ENCODE measurements around the gene SPRING1.
A peak's percentile ranks its signal among the peaks of the same experiment; 100 is the strongest.

SPRING1 gene

DNA sequence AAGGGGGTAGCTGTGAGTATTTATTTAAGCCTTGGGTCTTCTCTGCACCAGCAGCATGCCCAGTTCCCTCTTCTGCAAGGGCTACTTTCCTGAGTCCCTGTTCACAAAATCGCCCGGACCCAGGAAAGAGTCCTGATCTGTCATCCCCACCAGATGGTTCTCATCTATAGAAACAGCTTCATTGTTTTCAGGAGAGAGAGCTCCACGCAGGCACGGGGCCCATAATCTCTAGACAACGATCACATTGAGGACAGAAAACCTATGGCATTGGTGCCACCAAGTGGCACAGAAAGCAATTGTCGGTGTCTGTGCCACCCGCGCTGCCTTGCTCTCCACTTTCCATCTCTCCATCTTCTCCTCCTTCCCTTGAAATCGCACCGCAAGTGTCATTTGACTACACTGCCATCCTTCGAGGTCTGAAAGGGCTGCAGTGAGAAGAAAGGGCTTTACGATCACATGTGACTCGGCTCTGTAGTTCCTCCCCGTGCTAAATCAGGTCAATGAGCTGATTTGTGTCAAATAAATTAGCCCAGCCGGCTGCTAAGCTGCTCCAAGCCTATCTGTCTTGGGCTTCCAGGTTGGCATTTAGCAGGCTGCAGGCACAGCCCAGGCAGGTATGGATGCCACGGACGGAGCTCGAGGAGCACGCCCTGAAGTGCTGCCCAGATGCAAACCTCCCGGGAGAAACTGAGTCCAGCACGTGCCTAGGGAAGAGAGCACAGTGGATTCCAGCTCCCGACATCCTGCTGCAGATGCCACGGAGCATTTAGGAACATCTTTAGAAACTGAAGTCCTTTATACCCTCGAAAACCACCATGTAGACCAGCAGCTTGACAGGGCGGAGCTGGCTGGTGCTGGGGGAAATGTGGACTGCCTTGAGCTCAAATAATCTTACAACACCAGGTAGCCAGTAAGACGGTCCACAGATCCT, 28.8 kb downstream of the SPRING1 start:
- DNase-seq, result peak in 3 of 5 donors; percentile 17 to 54 (median 32)

DNA sequence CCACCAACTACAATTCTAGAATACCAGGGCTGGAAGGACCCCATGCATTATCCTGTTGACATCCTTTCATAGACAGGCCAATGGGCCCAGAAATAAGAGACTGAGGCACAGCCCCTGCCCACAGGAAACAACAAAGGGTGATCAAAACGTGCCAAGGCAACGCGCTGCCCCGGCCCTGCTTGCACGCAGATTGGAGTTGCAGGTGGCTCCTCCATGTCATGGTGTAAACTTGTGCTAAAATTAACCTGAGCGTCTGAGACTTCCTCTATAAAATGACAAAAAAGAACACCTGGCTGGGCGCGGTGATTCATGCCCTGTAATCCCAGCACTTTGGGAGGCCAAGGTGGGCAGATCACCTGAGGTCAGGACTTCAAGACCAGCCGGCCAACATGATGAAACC, 30.1 kb downstream of the SPRING1 start:
- no peak for DNase-seq

DNA sequence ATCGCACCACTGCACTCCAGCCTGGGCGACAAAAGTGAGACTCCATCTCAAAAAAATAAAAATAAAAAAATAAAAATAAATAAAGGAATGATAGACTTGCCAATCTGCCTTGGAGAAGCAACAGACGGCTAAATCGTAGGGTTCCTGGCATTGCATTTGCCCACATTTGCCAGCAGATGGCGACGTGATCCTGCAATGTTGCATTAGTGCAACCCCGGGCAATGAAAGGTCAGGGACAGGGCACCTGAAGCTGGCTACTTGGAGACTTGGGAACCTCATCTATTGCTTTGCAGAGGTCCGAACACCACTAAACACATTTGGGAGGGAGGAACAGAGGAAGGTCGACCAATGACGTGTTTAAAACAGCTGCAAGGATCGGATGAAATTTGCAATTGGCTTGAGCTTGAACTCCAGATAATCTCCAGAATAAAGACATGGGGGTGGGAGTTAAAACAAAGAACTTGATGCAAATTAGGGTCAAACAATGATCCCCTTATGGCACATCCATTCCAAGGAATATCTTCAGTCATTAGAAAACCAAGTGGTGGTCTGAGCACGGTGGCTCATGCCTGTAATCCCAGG, 34.6 kb downstream of the SPRING1 start:
- peak in 4 of 5 donors; percentile 41 to 59 (median 54) for DNase-seq

DNA sequence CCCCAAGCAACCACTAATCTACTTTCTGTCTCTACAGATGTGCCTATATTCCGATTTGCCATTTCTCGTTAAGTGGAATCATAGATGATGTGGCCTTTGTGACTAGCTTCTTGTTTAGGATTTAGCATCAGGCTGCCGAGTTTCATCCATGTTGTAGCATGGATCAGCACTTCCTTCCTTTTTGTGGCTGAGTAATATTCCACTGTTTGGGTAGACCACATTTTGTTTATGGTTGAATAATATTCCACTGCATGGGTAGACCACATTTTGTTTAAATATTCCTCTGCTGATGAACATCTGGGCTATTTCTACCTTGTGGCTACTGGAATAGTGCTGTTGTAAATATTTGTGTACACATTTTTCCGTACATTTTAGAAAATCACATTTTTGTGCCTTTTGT, 36.4 kb downstream of the SPRING1 start:
- no peak for DNase-seq

- DNase-seq, result no peak
Measured at GRCh38 chr12:116700066-116700465, 37.8 kb downstream of the SPRING1 start.

DNA sequence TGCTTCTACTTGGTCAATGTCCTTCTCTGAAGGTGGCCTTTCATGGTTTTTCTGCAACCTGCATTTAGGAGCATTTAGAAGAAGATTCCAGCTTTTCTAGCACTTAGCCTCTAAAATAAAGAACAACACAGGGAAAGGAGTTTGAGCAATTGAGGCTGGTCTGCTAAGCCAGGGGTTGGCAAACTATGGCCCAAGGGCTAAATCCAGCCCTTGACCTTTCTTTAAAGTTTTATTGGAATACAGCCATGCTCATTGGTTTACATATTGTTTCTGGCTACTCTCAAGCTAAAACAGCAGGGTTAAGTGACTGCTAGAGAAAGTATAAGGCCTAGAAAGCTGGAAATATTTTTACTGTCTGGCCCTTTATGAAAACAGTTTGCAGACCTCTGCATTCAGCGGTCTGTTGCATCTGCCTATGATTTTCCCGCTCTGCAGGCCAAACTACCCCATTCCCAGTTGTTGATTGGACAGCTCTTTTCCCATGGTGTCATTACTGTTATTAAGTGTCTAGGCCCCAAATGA, 39.3 kb downstream of the SPRING1 start:
- no peak for DNase-seq

DNA sequence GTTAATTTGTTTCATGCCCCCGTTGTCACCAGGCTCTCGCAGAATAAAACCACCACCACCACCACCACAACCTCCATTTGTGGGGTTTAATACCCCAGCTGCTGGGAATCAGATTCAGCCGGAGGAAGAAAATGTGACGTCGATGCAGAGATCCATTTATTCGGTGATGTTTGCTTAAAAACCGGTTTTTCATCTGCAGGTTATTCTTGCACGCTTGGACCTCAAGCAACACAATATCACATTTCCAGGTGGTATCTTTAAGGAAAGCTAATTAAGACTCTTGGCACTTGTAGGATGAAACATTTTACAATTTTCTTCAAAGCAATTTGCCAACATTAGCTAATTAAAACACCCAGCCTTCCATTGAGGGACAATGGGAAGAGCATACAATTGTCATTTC, 39.8 kb downstream of the SPRING1 start:
- no peak for DNase-seq

- DNase-seq, result no peak
Measured at GRCh38 chr12:116697716-116698115, 40.2 kb downstream of the SPRING1 start.

DNA sequence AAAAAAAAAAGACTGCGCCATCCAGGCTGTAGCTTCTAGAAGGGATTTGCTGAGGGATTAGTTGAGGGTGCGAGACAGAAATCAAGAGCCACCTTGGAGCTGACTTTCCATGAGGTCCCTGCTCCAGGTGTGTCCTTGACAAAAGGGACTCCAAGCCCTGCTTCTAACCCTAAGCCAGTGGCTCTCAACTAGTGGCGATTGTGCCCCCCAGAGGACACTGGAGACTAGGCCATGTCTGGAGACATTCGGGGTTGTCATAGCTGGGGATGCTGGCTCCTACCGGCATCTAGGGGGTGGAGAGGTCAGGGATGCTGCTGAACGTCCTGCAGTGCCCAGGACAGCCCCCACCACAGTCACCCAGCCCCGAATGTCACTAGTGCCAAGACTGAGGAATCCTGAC, 40.6 kb downstream of the SPRING1 start:
- peak in 1 of 5 donors; percentile 10 for DNase-seq

GRCh38 chr12:116695464-116695725, 42.5 kb downstream of the SPRING1 start:
- DNase-seq, result no peak

- DNase-seq, result no peak
Measured at GRCh38 chr12:116694653-116695463, 43.0 kb downstream of the SPRING1 start.

DNA sequence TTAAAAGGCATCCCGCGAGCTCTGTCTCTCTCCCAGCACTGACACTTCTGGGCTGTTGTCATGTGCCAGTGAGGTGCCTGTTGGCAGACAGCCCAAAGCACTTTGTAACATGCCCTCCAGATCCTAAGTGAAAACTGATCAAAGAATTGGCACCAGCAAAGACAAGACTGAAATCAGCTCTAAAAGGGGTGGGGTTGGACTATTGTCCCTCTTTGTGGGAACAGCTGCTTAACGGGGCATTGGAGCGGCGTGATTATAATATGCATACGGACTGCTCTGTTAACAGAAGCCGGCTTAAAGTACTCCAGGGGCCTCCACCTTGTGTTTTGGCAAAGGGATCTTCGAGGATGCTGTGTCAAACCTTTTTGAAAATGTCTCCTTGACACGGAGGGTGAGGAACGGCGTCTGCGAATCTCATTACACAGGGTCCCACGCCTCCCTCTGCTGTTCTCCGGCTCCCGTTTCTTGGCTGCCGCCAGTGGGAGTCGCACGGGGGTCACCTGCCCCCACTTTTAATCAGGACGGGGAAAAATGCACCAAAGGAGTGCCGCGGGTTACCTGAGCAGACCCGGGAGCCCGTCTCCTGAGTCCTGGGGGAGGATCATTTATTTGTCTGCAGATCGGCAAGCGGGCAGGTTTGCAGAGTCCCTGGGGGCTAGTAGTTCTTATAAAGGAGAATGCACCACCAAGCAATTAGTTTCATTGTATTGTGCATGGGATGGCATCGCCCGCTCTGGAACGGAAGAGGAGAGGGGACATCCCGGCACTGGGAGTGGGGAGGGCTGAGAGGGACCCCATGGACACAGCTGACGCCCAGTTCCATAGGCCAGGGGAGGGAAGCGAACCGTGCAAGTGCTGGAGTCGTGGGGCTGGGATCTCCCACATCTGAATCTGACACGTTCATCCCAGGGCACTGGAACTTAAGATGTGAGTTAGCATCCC, 44.3 kb downstream of the SPRING1 start:
- no peak for DNase-seq

GRCh38 chr12:116692605-116693004, 45.3 kb downstream of the SPRING1 start:
- no peak for DNase-seq

GRCh38 chr12:116691636-116692035, 46.2 kb downstream of the SPRING1 start:
- DNase-seq, result no peak

DNA sequence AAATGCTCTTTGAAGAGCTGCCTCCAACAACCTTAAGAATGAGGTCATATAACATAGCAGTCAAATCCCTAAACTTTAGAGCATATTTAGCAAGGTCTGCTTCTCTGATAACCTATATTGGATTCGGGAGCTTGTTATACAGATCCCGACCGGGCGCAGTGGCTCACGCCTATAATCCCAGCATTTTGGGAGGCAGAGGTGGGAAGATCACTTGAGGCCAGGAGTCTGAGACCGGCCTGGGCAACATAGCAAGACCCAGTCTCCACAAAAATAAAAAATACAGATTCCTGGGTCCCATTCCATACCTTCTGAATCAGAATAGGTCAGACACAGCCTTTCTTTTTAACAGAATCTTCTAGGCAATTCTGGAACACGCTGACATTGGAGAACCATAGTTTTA, 46.7 kb downstream of the SPRING1 start:
- no peak for DNase-seq

- no peak for DNase-seq
Measured at GRCh38 chr12:116689979-116690744, 47.7 kb downstream of the SPRING1 start.

DNA sequence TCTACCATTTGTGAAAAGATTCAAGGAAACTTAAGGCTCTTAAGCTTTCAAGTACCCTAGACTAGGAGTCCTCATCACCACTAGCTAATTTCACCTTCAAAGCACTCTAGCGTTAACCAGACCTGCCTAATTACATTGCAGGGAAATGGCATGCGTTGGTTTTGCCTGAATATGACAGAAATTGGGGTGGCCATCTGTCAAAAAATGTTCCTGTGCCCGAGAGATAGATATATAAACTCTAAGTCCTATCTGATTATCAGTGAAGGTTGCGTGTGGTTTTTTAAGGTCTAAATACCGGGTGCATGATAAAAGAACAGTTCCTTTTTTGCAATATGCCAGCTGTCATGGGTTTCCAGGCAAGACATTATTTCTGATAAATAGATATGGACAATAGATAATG, 48.3 kb downstream of the SPRING1 start:
- DNase-seq, result no peak
